ENCODE results near the gene UBE2E2. TPM values are rescaled to one million over a fixed set of nuclear protein-coding genes. Genes with fewer than 3 reads are reported as not detected.

The UBE2E2 gene
- polyA plus RNA-seq, 1 donor = 15.4 TPM

DNA sequence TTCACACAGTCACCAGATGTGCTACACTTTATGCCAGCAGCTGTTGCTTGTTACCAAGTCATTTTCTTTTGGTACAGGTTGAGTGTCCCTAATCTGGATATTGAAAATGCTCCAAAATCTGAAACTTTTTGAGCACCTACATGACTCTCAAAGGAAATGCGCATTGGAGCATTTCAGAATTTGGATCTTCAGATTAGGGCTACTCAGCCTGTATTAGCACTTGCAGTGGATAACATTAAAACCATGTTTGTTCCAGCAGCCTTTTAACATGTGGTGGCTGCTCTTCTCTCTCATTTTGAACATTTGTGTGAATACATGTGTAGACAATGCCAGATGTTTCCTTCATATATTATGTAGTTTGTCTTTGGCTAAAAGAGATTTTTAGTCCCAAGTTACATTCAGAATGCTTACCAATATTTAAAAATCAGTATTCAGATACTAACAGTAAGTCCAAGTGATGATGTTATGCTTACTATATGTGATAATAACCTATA, 371.7 kb downstream of the UBE2E2 start:
- 100% methylated on average over 1 of the region's 1 CpG for WGBS (ENCODE audit: insufficient coverage, low lambda C conversion rate)
- no peaks in the 10 kb centered on the region for H3K4me1 ChIP-seq (ENCODE audit: control insufficient read depth, insufficient read depth, low read length)
- H3K4me3 ChIP-seq (ENCODE audit: low read length) = no peak overlapping the region
- H3K27ac ChIP-seq (ENCODE audit: low read length) = no peak overlapping the region
- H3K27me3 ChIP-seq (ENCODE audit: control insufficient read depth, insufficient read depth, low read length) = no peaks in the 10 kb centered on the region
- DNase-seq = no peak
- H3K9me3 ChIP-seq (ENCODE audit: control insufficient read depth, low read depth, low read length) = no peaks in the 10 kb centered on the region
- H3K36me3 ChIP-seq (ENCODE audit: control insufficient read depth, insufficient read depth, low read length) = no peaks in the 10 kb centered on the region

DNA sequence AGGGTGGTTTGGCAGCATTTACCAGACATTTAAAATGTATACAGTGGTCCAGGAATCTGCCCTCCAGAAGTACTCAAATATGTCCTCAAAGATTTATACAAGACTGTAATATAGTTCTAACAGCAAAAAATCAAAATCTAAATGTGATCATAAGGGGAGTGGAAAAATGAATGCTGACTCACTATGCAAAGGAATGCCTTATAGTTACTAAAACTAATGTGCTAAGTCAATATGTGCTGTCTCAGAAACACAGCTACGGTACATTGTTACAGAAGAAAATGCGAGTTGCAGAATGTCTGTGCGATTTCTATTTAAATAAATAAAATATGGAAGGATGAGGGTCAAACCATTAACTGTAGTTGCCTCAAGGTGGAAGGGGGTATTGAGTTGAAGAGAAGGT, 372.6 kb downstream of the UBE2E2 start:
- Histone ChIP-seq H3K4me3 (ENCODE audit: low read length) (no peak overlapping the region), H3K4me1 (ENCODE audit: control insufficient read depth, insufficient read depth, low read length) (no peaks in the 10 kb centered on the region), H3K27me3 (ENCODE audit: control insufficient read depth, insufficient read depth, low read length) (no peaks in the 10 kb centered on the region), H3K9me3 (ENCODE audit: control insufficient read depth, low read depth, low read length) (no peaks in the 10 kb centered on the region), H3K36me3 (ENCODE audit: control insufficient read depth, insufficient read depth, low read length) (no peaks in the 10 kb centered on the region), H3K27ac (ENCODE audit: low read length) (no peak overlapping the region)
- no peak for DNase-seq
- no CpG with 5 or more reads among the region's 3 CpGs for WGBS (ENCODE audit: insufficient coverage, low lambda C conversion rate)

DNA sequence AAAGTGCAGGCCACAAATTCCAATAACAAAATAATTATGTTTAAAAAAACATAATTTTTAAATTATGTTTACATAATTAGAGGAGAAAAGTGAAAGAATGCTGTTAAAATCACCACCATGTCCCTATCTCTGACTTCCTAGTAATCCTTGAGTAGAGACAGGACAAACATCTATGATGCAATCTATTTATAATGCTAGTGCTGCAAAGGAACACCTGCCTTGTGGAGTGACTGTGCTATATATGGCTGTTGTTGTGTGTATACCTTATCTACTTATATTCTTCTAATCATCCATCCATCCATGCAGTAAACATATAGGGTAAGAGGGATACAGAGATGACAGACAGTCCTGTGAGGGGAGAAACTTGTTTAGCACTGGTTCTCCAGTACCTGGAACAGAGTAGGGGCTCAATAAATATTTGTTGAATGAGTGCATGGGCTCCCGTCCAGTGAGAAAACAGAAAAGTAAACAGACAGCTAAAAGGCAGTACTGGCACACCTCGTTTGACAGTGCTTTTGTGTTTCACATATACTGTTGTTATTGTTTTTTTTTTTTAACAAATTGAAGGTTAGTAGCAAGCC, 373.3 kb downstream of the UBE2E2 start:
- no peaks in the 10 kb centered on the region for H3K9me3 ChIP-seq (ENCODE audit: control insufficient read depth, low read depth, low read length)
- no peak overlapping the region for H3K27ac ChIP-seq (ENCODE audit: low read length)
- no peaks in the 10 kb centered on the region for H3K36me3 ChIP-seq (ENCODE audit: control insufficient read depth, insufficient read depth, low read length)
- DNase-seq = no peak
- no peak overlapping the region for H3K4me3 ChIP-seq (ENCODE audit: low read length)
- H3K27me3 ChIP-seq (ENCODE audit: control insufficient read depth, insufficient read depth, low read length) = no peaks in the 10 kb centered on the region
- WGBS (ENCODE audit: insufficient coverage, low lambda C conversion rate) = 42% methylated on average over 2 of the region's 2 CpGs
- H3K4me1 ChIP-seq (ENCODE audit: control insufficient read depth, insufficient read depth, low read length) = no peaks in the 10 kb centered on the region

DNA sequence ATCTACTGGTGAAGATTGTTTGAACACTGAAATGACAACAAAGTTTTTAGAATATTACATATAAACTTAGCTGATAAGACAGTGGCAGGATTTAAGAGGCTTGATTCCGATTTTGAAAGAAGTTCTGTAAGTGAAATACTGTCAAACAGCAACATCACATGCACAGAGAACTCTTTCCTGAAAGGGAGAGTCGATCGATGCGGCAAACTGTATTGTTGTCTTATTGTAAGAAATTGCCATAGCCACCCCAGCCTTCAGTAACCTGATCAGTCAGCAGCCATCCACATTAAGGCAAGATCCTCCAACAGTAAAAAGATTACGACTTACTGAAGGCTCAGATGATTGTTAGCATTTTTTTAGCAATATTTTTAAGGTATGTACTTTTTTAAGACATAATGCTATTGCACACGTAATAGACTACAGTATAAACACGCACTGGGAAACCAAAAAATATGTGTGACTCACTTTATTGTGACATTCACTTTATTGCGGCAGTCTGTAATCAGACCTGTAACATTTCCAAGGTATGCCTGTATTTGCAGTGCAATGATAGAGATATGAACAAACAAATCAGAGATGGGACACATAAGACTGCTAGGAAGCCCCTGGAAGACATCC, 377.1 kb downstream of the UBE2E2 start:
- Histone ChIP-seq H3K27ac (ENCODE audit: low read length) (no peak overlapping the region), H3K36me3 (ENCODE audit: control insufficient read depth, insufficient read depth, low read length) (no peaks in the 10 kb centered on the region), H3K27me3 (ENCODE audit: control insufficient read depth, insufficient read depth, low read length) (no peaks in the 10 kb centered on the region), H3K4me1 (ENCODE audit: control insufficient read depth, insufficient read depth, low read length) (no peaks in the 10 kb centered on the region), H3K9me3 (ENCODE audit: control insufficient read depth, low read depth, low read length) (peaks cover 3% of the 10 kb centered on the region), H3K4me3 (ENCODE audit: low read length) (no peak overlapping the region)
- DNase-seq = no peak
- whole genome bisulfite sequencing (ENCODE audit: insufficient coverage, low lambda C conversion rate) = no CpG with 5 or more reads among the region's 8 CpGs

DNA sequence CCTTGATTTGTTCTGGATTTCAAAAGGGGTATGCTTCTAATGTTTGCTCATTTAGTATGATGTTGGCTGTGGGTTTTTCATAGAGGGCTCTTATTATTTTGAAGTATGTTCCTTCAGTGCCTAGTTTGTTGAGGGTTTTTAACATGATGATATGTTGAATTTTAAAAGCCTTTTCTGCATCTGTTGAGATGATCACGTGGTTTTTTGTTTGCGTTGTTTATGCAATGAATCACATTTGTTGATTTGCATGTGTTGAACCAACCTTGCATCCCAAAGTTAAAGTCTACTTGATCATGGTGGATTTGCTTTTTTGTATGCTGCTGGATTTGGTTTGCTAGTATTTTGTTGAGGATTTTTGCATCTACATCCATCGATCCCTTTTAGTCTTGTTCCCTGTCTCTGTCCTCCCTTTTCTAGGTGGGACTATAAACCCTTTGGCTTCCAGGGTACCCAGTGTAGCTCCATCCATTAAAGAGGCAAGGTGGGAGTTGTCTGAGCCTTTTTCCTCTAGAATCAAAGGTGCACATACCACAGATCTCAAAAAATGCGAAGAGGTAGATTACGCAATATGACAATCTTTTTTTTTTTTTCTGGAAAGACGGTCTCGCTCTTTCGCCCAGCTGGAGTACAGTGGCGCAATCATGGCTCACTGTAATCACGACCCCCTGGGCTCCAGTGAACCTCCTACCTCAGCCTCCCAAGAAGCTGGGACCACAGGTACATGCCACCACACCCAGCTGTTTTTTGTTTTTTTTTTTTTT, 381.0 kb downstream of the UBE2E2 start:
- H3K4me1 ChIP-seq (ENCODE audit: control insufficient read depth, insufficient read depth, low read length) = no peaks in the 10 kb centered on the region
- WGBS (ENCODE audit: insufficient coverage, low lambda C conversion rate) = 100% methylated on average over 1 of the region's 10 CpGs
- no peak for DNase-seq

DNA sequence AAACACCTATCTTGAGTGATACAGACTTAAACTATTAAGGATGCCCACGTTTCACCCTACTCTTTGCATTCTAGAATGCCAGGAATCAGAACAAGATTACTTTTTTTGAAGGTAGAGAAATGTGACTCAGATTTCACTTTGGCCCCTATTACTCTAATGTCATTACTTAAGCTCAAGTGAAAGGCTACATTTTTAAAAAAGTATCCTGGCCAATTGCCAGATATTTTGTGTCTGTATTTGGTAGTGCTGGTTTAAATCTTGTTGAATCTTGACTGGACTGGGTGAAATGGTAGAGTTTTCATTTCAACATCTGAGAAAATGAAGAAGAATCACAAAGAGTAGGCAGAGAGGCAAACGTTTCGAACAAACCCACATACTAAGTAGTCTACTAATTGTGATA, 384.4 kb downstream of the UBE2E2 start:
- no peak for DNase-seq
- H3K36me3 ChIP-seq (ENCODE audit: control insufficient read depth, insufficient read depth, low read length) = no peaks in the 10 kb centered on the region
- H3K9me3 ChIP-seq (ENCODE audit: control insufficient read depth, low read depth, low read length) = peaks cover 3% of the 10 kb centered on the region
- no peak overlapping the region for H3K4me3 ChIP-seq (ENCODE audit: low read length)
- H3K27me3 ChIP-seq (ENCODE audit: control insufficient read depth, insufficient read depth, low read length) = no peaks in the 10 kb centered on the region
- H3K27ac ChIP-seq (ENCODE audit: low read length) = no peak overlapping the region
- no peaks in the 10 kb centered on the region for H3K4me1 ChIP-seq (ENCODE audit: control insufficient read depth, insufficient read depth, low read length)
- WGBS (ENCODE audit: insufficient coverage, low lambda C conversion rate) = no CpG with 5 or more reads among the region's 3 CpGs

More for the DNA sequence above, 381.0 kb downstream of the UBE2E2 start:
- H3K27ac ChIP-seq (ENCODE audit: low read length) = no peak overlapping the region
- no peaks in the 10 kb centered on the region for H3K27me3 ChIP-seq (ENCODE audit: control insufficient read depth, insufficient read depth, low read length)
- H3K9me3 ChIP-seq (ENCODE audit: control insufficient read depth, low read depth, low read length) = peaks cover 3% of the 10 kb centered on the region
- no peaks in the 10 kb centered on the region for H3K36me3 ChIP-seq (ENCODE audit: control insufficient read depth, insufficient read depth, low read length)
- H3K4me3 ChIP-seq (ENCODE audit: low read length) = no peak overlapping the region

DNA sequence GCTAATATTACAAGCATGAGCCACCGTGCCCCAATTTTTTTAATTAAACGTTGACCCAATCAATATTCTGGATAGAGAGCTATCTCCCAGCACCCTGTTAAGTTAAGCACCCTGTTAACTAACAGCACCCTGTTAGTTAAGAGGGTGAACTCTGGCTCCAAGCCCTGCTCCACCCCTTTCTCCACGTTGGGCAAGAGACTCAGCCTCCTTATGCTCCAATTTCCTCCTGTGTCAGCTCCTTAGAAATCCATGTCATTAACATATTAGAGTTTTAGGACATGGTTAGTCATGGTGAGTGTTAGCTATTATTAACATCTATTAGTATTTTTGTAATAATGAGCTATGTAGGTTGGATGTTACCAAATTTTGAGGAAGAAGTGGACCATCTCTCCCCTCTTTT, 385.4 kb downstream of the UBE2E2 start:
- H3K9me3 ChIP-seq (ENCODE audit: control insufficient read depth, low read depth, low read length) = no peaks in the 10 kb centered on the region
- no CpG with 5 or more reads among the region's 3 CpGs for WGBS (ENCODE audit: insufficient coverage, low lambda C conversion rate)
- no peak overlapping the region for H3K4me3 ChIP-seq (ENCODE audit: low read length)
- no peak overlapping the region for H3K27ac ChIP-seq (ENCODE audit: low read length)
- H3K4me1 ChIP-seq (ENCODE audit: control insufficient read depth, insufficient read depth, low read length) = no peaks in the 10 kb centered on the region
- no peak for DNase-seq
- H3K27me3 ChIP-seq (ENCODE audit: control insufficient read depth, insufficient read depth, low read length) = no peaks in the 10 kb centered on the region
- H3K36me3 ChIP-seq (ENCODE audit: control insufficient read depth, insufficient read depth, low read length) = no peaks in the 10 kb centered on the region

DNA sequence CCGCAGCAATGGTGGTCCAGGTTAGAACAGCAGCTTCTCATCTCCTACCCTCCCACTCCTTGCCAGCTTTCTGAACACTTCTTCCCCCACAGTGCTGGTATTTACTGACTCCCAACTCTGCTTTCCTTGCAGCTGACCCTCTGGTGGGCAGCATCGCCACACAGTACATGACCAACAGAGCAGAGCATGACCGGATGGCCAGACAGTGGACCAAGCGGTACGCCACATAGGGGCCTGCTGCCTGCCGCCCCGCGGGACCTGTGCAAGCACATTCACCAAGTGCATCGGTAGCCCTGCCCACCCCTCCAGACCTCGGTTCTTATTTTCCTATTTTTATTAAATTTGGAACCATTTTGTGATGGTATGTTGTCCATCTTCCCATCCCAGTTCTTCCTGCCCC, 386.5 kb downstream of the UBE2E2 start:
- Histone ChIP-seq H3K27ac (ENCODE audit: low read length) (no peak overlapping the region), H3K4me1 (ENCODE audit: control insufficient read depth, insufficient read depth, low read length) (no peaks in the 10 kb centered on the region), H3K36me3 (ENCODE audit: control insufficient read depth, insufficient read depth, low read length) (no peaks in the 10 kb centered on the region), H3K27me3 (ENCODE audit: control insufficient read depth, insufficient read depth, low read length) (no peaks in the 10 kb centered on the region), H3K9me3 (ENCODE audit: control insufficient read depth, low read depth, low read length) (no peaks in the 10 kb centered on the region), H3K4me3 (ENCODE audit: low read length) (no peak overlapping the region)
- no CpG with 5 or more reads among the region's 10 CpGs for WGBS (ENCODE audit: insufficient coverage, low lambda C conversion rate)
- DNase-seq = no peak

DNA sequence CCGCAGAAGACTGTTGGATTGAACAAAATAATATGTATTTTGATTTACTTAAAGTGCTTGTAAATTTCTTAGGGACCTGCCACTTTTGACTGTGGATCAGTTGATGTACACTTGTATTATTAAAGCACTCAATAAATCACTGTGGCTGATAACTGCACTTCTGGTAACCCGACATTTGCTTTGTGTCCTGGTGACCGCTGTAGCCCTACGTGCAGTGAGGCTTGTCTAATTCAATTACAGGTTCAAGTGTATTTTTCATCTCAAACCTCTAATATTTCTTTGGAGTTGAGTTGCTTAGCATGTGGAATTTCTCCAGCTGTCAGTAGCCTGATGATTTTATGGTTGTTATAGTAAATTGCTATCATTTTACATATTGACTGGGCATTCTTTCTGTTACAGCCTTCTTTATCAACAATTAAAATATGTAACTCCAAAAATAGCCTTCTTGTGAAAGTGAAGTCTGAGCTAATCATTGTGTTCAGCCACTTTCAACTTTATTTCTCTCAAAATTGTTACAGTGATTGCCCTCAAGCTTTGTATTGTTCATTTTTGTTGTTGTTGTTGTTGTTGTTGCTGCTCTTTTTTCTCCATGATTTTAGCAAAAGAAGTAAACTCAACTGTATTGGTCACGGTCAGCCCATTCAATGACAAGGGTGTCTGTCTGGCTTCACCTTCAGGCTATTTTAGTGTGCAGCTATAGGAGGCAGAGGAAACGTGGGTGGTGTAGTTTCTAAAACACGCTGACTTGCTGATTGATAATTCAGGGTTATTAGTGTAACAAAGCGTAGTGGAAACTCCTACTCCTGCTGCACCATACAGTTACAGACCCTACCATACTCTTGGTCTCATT, 387.5 kb downstream of the UBE2E2 start:
- H3K9me3 ChIP-seq (ENCODE audit: control insufficient read depth, low read depth, low read length) = no peaks in the 10 kb centered on the region
- H3K4me1 ChIP-seq (ENCODE audit: control insufficient read depth, insufficient read depth, low read length) = no peaks in the 10 kb centered on the region
- no peak overlapping the region for H3K4me3 ChIP-seq (ENCODE audit: low read length)
- no peak overlapping the region for H3K27ac ChIP-seq (ENCODE audit: low read length)
- DNase-seq = no peak
- no CpG with 5 or more reads among the region's 8 CpGs for WGBS (ENCODE audit: insufficient coverage, low lambda C conversion rate)
- H3K27me3 ChIP-seq (ENCODE audit: control insufficient read depth, insufficient read depth, low read length) = no peaks in the 10 kb centered on the region
- H3K36me3 ChIP-seq (ENCODE audit: control insufficient read depth, insufficient read depth, low read length) = no peaks in the 10 kb centered on the region

DNA sequence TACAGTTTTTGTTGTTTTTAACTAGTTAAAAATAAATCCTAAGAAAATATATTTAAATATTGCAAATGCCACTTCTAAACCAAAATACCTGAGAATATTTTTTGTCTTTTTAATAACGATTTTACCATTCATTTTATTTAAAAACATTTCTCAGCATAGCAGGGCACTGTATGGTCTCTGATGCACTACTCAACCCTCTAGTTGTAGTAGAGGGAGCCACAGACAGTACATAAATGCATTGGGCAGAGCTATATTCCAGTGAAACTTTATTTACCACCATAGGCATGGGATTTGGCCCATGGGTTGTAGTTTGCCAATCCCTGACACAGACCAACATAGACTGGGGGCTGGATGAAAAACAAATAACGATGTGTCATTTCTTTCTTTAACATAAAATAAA, 388.2 kb downstream of the UBE2E2 start:
- DNase-seq = no peak
- WGBS (ENCODE audit: insufficient coverage, low lambda C conversion rate) = 92% methylated on average over 2 of the region's 2 CpGs
- H3K4me1 ChIP-seq (ENCODE audit: control insufficient read depth, insufficient read depth, low read length) = no peaks in the 10 kb centered on the region

More for the DNA sequence above, 388.2 kb downstream of the UBE2E2 start:
- no peak overlapping the region for H3K4me3 ChIP-seq (ENCODE audit: low read length)
- no peaks in the 10 kb centered on the region for H3K27me3 ChIP-seq (ENCODE audit: control insufficient read depth, insufficient read depth, low read length)
- H3K27ac ChIP-seq (ENCODE audit: low read length) = no peak overlapping the region
- H3K9me3 ChIP-seq (ENCODE audit: control insufficient read depth, low read depth, low read length) = no peaks in the 10 kb centered on the region
- H3K36me3 ChIP-seq (ENCODE audit: control insufficient read depth, insufficient read depth, low read length) = no peaks in the 10 kb centered on the region
